Measurements from ENCODE around the gene ALK. TPM values are rescaled to one million over a fixed set of nuclear protein-coding genes. Genes with fewer than 3 reads are reported as not detected.

The ALK gene
- total RNA-seq, 2 donors from 2014 or later = 0.19 TPM; not detected in 1

DNA sequence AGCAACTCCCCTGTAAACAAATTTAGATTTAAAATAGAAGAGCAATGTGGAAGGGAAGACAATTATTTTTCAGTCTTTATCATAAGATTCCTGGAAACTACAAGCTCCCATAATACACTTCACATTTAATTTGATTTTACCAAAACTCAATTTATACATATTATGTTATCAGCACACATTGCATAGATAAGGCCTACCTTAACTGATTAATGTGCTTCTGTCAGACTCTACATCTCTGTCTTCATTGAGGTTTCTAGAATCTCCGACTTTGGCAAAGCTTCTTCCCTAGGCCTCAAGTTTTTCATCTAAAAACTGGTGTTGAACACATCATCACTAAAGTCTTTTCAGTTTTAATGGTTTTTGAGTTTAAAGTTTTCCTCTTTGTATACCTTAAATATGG, 440.1 kb downstream of the ALK start:
- Histone ChIP-seq H3K9me3 (no peaks in the 10 kb centered on the region), H3K4me3 (no peak overlapping the region), H3K4me1 (no peaks in the 10 kb centered on the region), H3K9ac (ENCODE audit: low read depth in 2 of 2, low read length in 2 of 2) (no peak overlapping the region), H3K27ac (no peak overlapping the region), H3K36me3 (no peaks in the 10 kb centered on the region), H3K27me3 (no peaks in the 10 kb centered on the region)
- DNase-seq = no peak
- TF ChIP-seq, protein P1, sequence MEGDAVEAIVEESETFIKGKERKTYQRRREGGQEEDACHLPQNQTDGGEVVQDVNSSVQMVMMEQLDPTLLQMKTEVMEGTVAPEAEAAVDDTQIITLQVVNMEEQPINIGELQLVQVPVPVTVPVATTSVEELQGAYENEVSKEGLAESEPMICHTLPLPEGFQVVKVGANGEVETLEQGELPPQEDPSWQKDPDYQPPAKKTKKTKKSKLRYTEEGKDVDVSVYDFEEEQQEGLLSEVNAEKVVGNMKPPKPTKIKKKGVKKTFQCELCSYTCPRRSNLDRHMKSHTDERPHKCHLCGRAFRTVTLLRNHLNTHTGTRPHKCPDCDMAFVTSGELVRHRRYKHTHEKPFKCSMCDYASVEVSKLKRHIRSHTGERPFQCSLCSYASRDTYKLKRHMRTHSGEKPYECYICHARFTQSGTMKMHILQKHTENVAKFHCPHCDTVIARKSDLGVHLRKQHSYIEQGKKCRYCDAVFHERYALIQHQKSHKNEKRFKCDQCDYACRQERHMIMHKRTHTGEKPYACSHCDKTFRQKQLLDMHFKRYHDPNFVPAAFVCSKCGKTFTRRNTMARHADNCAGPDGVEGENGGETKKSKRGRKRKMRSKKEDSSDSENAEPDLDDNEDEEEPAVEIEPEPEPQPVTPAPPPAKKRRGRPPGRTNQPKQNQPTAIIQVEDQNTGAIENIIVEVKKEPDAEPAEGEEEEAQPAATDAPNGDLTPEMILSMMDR (IDR thresholded peaks at IDR 0.05) = no peak
- intact Hi-C loops (cut with DNase I) = no loop called here

DNA sequence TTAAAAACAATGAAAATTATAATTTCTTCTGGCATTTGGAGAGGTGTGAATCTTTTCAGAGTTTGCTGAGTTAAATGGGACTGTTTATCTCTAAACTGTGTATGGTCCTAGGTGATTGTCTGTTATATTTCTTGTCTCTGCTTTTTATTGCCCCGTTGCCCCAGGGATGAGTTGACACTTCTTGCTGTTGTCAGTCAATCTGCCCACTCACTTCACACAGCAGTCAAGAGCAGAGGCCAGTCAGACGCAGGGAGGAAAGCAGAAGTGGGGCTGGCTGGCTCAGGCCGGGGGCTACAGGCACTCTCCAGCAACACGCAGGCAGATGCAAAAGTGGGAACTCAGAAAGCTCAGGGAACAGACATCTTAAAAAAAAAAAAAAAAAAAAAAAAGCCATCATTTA, 441.0 kb downstream of the ALK start:
- no peaks in the 10 kb centered on the region for H3K27me3 ChIP-seq
- no peaks in the 10 kb centered on the region for H3K4me1 ChIP-seq
- H3K27ac ChIP-seq = no peak overlapping the region
- TF ChIP-seq, protein P1 (IDR thresholded peaks at IDR 0.05) = no peak
- intact Hi-C loops (cut with DNase I) = no loop called here
- no peak overlapping the region for H3K4me3 ChIP-seq
- H3K9ac ChIP-seq (ENCODE audit: low read depth in 2 of 2, low read length in 2 of 2) = no peak overlapping the region
- no peaks in the 10 kb centered on the region for H3K9me3 ChIP-seq
- no peak for DNase-seq
- no peaks in the 10 kb centered on the region for H3K36me3 ChIP-seq

DNA sequence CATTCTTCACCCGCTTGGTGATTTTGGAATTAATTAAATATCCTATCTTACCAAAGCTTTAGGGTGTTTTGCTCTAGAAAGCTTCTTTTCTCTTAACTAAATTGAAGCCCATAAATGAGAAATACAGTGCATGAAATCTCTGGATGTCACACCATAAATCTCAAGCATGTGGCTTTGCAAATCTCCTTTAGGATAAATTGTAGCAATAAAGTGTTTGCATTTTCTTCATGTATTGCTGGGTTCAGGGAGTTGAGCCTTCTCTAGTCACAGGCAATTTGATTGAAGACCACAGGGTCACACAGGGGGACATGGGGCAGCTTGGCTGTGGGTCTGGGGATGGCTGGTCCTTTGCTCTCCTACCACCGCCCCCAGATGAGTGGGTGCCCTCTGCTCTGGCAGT, 442.0 kb downstream of the ALK start:
- TF ChIP-seq, protein P1 (IDR thresholded peaks at IDR 0.05) = no peak
- Histone ChIP-seq H3K4me1 (no peaks in the 10 kb centered on the region), H3K27me3 (no peaks in the 10 kb centered on the region), H3K9me3 (no peaks in the 10 kb centered on the region), H3K36me3 (no peaks in the 10 kb centered on the region), H3K4me3 (no peak overlapping the region), H3K27ac (no peak overlapping the region), H3K9ac (ENCODE audit: low read depth in 2 of 2, low read length in 2 of 2) (no peak overlapping the region)
- intact Hi-C loops (cut with DNase I) = no loop called here
- DNase-seq = no peak

DNA sequence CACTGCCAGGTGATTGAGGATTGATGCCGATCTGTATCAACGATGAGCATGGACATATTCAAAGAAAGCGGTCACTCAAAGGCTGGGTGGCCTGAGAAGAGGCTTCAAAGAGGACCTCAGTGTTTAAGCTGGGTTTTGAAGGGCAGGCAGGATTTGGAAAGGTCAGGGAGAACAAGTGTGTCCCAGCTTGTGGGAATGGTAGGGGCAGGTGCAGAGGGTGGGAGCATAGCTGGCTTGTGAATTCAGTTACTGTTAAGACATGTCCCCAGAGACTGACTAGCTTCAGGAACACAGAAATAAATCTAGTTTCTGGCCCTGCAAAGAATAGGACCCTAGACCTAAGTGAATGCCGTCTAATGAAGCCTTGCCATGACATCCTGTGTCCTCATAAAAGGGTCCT, 442.7 kb downstream of the ALK start:
- no peak overlapping the region for H3K4me3 ChIP-seq
- no peak overlapping the region for H3K27ac ChIP-seq
- TF ChIP-seq, protein P1 (IDR thresholded peaks at IDR 0.05) = no peak
- H3K9me3 ChIP-seq = no peaks in the 10 kb centered on the region
- DNase-seq = no peak
- intact Hi-C loops (cut with DNase I) = no loop called here
- H3K9ac ChIP-seq (ENCODE audit: low read depth in 2 of 2, low read length in 2 of 2) = no peak overlapping the region
- no peaks in the 10 kb centered on the region for H3K36me3 ChIP-seq
- no peaks in the 10 kb centered on the region for H3K4me1 ChIP-seq
- no peaks in the 10 kb centered on the region for H3K27me3 ChIP-seq

DNA sequence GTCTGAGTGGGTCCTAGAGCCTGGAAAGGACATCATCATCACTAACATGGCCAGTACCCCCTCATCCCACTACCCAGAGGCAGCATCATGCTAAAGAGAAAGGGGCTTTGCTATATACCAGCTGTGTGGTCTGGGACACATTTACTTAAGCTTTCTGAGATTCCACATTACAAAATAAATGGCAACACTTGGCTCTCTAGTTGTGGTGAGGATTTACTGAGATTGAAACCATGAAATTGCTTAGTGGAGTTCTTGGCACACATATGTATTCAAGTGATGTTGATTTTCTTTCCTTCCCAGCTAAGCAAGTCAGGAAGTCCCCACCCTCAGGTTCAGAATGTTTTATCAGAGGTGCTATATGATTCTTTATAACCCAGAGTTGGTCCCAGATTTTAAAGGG, 444.2 kb downstream of the ALK start:
- Histone ChIP-seq H3K4me1 (no peaks in the 10 kb centered on the region), H3K9me3 (no peaks in the 10 kb centered on the region), H3K9ac (ENCODE audit: low read depth in 2 of 2, low read length in 2 of 2) (no peak overlapping the region), H3K4me3 (no peak overlapping the region), H3K27ac (no peak overlapping the region), H3K36me3 (no peaks in the 10 kb centered on the region), H3K27me3 (no peaks in the 10 kb centered on the region)
- intact Hi-C loops (cut with DNase I) = no loop called here
- TF ChIP-seq, protein P1 (IDR thresholded peaks at IDR 0.05) = no peak
- no peak for DNase-seq

DNA sequence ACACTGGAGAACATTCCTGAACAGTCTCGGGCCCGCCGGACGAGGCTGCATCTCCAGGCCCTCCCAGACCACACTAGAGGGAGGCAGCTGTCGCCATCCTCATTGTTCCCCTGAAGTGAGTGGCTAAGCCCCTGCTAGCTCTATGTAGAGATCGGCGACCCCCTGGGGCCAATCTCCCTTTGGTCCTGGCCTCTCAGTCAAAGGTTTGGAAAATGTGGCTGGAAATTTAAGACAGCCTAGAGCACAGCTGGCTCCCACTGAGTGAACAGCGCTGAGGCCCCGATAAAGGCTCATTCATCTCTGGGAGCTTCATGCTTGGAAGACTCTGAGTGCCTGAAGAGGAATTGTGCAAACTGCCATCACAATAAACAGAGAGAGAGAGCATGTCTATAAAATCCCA, 445.9 kb downstream of the ALK start:
- H3K4me1 ChIP-seq = no peaks in the 10 kb centered on the region
- no peak overlapping the region for H3K4me3 ChIP-seq
- intact Hi-C loops (cut with DNase I) = no loop called here
- H3K36me3 ChIP-seq = no peaks in the 10 kb centered on the region
- no peaks in the 10 kb centered on the region for H3K9me3 ChIP-seq
- no peak for DNase-seq
- TF ChIP-seq, protein P1 (IDR thresholded peaks at IDR 0.05) = no peak
- no peak overlapping the region for H3K9ac ChIP-seq (ENCODE audit: low read depth in 2 of 2, low read length in 2 of 2)
- no peaks in the 10 kb centered on the region for H3K27me3 ChIP-seq
- no peak overlapping the region for H3K27ac ChIP-seq

Measured in colonic mucosa (tissue), 4 donors.